Measurements from ENCODE around the gene TNF. TPM values are rescaled to one million over a fixed set of nuclear protein-coding genes. Genes with fewer than 3 reads are reported as not detected.

Gene TNF
- polyA plus RNA-seq, 1 donor: 0.12 TPM

DNA sequence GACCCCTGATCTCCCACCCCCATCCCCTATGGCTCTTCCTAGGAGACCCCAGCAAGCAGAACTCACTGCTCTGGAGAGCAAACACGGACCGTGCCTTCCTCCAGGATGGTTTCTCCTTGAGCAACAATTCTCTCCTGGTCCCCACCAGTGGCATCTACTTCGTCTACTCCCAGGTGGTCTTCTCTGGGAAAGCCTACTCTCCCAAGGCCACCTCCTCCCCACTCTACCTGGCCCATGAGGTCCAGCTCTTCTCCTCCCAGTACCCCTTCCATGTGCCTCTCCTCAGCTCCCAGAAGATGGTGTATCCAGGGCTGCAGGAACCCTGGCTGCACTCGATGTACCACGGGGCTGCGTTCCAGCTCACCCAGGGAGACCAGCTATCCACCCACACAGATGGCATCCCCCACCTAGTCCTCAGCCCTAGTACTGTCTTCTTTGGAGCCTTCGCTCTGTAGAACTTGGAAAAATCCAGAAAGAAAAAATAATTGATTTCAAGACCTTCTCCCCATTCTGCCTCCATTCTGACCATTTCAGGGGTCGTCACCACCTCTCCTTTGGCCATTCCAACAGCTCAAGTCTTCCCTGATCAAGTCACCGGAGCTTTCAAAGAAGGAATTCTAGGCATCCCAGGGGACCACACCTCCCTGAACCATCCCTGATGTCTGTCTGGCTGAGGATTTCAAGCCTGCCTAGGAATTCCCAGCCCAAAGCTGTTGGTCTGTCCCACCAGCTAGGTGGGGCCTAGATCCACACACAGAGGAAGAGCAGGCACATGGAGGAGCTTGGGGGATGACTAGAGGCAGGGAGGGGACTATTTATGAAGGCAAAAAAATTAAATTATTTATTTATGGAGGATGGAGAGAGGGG is 1.9 kb upstream of the TNF start:
- DNase-seq: no peak

DNA sequence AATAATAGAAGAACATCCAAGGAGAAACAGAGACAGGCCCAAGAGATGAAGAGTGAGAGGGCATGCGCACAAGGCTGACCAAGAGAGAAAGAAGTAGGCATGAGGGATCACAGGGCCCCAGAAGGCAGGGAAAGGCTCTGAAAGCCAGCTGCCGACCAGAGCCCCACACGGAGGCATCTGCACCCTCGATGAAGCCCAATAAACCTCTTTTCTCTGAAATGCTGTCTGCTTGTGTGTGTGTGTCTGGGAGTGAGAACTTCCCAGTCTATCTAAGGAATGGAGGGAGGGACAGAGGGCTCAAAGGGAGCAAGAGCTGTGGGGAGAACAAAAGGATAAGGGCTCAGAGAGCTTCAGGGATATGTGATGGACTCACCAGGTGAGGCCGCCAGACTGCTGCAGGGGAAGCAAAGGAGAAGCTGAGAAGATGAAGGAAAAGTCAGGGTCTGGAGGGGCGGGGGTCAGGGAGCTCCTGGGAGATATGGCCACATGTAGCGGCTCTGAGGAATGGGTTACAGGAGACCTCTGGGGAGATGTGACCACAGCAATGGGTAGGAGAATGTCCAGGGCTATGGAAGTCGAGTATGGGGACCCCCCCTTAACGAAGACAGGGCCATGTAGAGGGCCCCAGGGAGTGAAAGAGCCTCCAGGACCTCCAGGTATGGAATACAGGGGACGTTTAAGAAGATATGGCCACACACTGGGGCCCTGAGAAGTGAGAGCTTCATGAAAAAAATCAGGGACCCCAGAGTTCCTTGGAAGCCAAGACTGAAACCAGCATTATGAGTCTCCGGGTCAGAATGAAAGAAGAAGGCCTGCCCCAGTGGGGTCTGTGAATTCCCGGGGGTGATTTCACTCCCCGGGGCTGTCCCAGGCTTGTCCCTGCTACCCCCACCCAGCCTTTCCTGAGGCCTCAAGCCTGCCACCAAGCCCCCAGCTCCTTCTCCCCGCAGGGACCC is 981 bp upstream of the TNF start:
- DNase-seq: no peak

DNA sequence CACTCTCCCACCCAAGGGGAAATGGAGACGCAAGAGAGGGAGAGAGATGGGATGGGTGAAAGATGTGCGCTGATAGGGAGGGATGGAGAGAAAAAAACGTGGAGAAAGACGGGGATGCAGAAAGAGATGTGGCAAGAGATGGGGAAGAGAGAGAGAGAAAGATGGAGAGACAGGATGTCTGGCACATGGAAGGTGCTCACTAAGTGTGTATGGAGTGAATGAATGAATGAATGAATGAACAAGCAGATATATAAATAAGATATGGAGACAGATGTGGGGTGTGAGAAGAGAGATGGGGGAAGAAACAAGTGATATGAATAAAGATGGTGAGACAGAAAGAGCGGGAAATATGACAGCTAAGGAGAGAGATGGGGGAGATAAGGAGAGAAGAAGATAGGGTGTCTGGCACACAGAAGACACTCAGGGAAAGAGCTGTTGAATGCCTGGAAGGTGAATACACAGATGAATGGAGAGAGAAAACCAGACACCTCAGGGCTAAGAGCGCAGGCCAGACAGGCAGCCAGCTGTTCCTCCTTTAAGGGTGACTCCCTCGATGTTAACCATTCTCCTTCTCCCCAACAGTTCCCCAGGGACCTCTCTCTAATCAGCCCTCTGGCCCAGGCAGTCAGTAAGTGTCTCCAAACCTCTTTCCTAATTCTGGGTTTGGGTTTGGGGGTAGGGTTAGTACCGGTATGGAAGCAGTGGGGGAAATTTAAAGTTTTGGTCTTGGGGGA is 754 bp downstream of the TNF start:
- DNase-seq: no peak

DNA sequence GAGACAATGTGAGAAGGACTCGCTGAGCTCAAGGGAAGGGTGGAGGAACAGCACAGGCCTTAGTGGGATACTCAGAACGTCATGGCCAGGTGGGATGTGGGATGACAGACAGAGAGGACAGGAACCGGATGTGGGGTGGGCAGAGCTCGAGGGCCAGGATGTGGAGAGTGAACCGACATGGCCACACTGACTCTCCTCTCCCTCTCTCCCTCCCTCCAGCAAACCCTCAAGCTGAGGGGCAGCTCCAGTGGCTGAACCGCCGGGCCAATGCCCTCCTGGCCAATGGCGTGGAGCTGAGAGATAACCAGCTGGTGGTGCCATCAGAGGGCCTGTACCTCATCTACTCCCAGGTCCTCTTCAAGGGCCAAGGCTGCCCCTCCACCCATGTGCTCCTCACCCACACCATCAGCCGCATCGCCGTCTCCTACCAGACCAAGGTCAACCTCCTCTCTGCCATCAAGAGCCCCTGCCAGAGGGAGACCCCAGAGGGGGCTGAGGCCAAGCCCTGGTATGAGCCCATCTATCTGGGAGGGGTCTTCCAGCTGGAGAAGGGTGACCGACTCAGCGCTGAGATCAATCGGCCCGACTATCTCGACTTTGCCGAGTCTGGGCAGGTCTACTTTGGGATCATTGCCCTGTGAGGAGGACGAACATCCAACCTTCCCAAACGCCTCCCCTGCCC is 1.7 kb downstream of the TNF start:
- no peak for DNase-seq

- no peak for DNase-seq
These were observed 2.2 kb downstream of the TNF start for GRCh38 chr6:31577579-31577966.

DNA sequence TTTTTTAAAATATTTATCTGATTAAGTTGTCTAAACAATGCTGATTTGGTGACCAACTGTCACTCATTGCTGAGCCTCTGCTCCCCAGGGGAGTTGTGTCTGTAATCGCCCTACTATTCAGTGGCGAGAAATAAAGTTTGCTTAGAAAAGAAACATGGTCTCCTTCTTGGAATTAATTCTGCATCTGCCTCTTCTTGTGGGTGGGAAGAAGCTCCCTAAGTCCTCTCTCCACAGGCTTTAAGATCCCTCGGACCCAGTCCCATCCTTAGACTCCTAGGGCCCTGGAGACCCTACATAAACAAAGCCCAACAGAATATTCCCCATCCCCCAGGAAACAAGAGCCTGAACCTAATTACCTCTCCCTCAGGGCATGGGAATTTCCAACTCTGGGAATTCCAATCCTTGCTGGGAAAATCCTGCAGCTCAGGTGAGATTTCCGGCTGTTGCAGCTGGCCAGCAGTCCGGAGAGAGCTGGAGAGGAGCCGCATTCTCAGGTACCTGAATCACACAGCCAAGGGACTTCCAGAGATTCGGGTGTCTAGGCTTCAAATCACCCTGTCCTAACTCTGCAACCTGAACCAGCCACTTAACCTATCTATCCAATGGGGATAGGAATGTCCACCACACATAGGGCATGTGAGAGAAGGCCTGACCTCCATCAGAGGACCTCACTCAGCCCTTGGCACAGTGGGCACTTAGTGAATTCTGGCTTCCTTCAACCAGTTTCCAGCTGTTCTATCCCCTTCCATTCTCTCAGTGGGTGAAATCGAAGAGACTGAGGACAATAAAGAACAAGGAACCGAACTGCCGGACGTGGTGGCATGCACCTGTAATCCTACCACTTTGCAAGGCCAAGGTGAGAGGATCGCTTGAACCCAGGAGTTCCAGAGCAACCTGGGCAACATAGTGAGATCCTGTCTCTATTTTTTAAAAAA is 3.1 kb downstream of the TNF start:
- DNase-seq: no peak

- no peak for DNase-seq
These were observed 3.7 kb downstream of the TNF start for GRCh38 chr6:31579119-31579505.

DNA sequence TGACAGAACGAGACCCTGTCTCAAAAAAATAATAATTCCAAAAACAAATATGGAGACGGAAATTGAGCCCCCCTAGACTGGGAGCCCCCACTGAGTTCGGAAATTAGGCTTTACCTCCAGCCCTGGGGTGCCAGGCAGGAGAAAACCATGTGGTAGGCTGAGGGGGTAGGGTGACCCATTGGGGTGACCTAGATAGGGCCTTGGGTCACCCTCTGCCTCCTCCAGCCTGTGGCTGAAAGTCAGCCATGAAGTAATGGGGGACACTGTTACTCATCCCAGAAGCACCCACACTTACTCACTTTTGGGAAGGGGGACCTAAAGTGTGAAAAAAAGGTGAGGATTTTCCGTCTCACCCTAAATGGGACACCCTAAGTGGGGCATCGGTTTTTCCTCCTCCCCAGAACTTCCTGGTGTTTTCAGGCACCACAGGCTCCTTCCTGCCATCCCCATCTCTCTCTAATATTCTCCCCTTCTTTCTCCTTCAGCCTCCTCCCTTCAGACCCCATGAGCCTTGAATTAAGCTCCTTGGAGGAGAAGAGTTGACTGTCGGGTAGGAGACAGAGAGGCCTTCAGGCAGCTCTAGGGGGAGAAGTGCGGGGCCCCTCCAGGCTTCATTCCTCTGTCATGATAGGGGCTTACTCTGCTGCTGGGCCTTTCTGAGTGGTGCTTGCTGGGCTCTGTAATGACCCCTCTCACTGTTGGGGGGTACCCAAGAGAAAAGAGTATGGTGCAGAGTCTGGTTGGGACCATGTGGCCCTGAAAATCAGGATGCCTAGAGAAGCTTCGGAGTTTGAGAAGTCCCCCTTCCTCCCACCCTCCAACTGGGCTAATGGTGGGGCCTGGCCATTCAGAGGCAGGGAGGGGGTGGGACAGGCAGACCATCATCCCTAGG is 4.4 kb downstream of the TNF start:
- DNase-seq: no peak

- DNase-seq: no peak
These were observed 5.0 kb downstream of the TNF start for GRCh38 chr6:31580438-31580740.

DNA sequence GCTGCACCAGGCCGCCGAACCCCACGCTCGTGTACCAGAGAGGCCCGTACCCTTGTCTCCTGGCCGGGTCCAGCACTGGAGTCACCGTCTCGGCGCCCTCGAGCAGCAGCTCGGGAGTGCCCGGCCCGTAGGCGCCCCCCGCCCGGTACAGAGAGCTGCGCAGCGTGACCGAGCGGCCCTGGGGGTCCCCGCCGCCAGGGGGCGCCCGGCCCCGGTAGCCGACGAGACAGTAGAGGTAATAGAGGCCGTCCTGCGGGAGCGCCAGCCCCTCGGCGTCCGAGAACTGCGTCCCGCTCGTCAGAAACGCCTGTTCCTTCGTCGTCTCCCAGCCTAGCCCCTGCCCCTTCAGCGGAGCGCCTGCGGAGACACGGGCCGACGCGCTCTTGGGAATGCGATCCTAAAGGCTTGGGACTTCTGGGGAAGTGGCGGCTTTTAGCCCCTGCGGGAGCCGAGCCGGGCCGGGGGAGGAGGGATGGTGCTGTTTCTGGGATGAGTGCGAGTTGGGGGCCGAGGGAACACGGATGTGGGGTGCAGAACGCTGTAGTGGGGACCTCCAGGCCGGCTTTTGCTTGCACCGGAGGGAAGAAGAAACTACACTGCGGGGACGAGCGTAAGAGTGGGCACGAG is 5.6 kb downstream of the TNF start:
- peak; percentile 89 for DNase-seq

- no peak for DNase-seq
These were observed 6.3 kb downstream of the TNF start for GRCh38 chr6:31581434-31582229.

GRCh38 chr6:31582230-31582643 is 6.9 kb downstream of the TNF start, which contains the start of gene LTB:
LTB (minus strand) TSS chr6:31582424; CDS start chr6:31582417, 7 bp downstream.
- no peak for DNase-seq

GRCh38 chr6:31585491-31585890 is 10.1 kb downstream of the TNF start:
- no peak for DNase-seq

GRCh38 chr6:31586008-31586407 is 10.6 kb downstream of the TNF start, which contains the start of gene LST1:
LST1 (plus strand) TSS chr6:31586277; CDS start chr6:31587300, 1,023 bp downstream.
- no peak for DNase-seq

DNA sequence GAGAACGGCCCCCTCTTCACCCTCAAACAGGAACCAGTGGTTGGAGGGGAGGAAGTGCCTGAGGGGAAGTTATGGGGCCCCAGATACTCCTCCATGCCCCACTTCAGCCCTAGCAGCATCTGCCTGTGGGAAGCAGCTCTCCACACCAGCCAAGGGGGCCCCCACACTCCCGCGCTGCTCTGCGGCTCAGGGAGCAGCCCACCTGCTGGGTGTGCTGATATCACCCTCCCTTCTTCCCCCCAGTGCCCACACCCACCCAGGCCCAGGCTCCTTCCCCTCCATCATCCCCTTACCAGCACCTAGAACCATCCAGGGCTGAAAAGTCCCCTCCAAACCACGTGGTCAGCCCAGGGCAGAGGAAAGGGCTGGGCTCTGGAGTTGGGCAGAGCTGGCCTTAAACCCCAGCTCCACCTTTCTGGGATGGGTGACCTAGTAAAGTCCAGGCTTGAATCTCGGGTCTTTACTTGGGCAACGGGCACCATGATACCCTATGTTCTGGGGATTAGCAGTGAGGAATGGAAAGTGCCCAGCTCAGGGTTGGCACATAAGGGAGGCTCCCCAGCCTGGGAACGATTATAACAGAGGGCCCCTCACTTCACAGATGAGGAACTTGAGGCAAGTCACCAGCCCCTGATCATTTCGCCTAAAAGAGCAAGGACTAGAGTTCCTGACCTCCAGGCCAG is 11.4 kb downstream of the TNF start:
- DNase-seq: no peak

DNA sequence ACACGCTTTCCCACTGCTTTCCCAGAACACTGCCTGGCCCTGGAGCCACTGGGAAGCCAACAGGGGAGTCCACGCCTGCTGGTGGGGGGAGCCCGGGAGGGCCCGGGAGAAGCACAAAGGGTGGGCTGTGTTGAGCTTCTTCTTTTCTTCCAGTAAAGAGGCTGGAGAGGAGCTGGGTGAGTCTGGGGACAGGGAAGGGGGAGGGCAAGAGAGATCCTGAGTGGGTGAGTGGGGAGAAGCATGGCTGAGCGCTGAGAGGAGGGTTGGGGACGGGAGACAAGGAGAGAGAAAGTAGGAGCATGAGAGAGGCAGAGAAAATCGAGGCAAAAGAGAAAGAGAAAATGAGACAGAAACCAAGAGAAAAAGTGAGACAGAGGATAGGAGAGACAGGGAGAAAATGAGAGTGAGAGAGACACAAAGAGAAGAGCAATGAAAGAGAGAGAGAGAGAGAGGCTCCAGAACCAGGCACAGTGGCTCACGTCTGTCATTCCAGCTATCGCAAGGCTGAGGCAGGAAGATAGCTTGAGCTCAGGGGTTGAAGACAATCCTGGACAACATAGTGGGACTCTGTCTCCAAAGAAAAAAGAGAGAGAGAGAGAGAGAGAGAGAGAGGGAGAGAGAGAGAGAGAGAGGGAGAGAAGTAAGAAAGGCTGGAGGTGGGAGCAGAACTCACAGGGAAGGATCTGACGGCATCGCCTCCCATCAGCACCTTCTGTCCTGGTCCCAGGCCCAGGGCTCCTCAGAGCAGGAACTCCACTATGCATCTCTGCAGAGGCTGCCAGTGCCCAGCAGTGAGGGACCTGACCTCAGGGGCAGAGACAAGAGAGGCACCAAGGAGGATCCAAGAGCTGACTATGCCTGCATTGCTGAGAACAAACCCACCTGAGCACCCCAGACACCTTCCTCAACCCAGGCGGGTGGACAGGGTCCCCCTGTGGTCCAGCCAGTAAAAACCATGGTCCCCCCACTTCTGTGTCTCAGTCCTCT is 12.7 kb downstream of the TNF start:
- no peak for DNase-seq
